Stomach (tissue), 9 donors: ENCODE data around the gene GSX2. TPM values are rescaled to one million over a fixed set of nuclear protein-coding genes. Genes with fewer than 3 reads are reported as not detected.
"Not testable (repeated sequence)": the region's sequence is repeated elsewhere in the genome, so short reads cannot be mapped to it uniquely, and the experiment has no call there.

Experiments
- DNase-seq, 2 donors: peaks; one replicate each; pipeline versions ENCODE4 v3.0.0 to v3.0.0-alpha.2; 2013 to 2019
- H3K27ac ChIP-seq, 5 donors: fragments of 200-600 bp in 4 of 5; sonication (generic) in 4 of 5; one replicate each; pipeline ENCODE4 v1.5.1; 2013 to 2019; ENCODE audit warnings: mild to moderate bottlenecking in 1 of 5, moderate library complexity in 1 of 5
- H3K27me3 ChIP-seq, 3 donors: fragments of 200-600 bp; sonication (generic); one replicate each; pipeline ENCODE4 v1.5.1; 2017 to 2019; ENCODE audit warnings: mixed run types in 1 of 3
- H3K36me3 ChIP-seq, 4 donors: fragments of 200-600 bp; sonication (generic); 1 replicate in 3 of 4; 2 replicates in 1 of 4; pipeline ENCODE4 v1.5.1; 2016 to 2019
- H3K4me1 ChIP-seq, 4 donors: fragments of 200-600 bp; sonication (generic); one replicate each; pipeline ENCODE4 v1.5.1; 2016 to 2019
- H3K4me3 ChIP-seq, 4 donors: fragments of 200-600 bp; sonication (generic) in 3 of 4; one replicate each; pipeline ENCODE4 v1.5.1; 2016 to 2019; ENCODE audit warnings: mild to moderate bottlenecking in 1 of 4
- H3K9me3 ChIP-seq, 4 donors: fragments of 200-600 bp; sonication (generic); one replicate each; pipeline ENCODE4 v1.5.1; 2016 to 2019
- CTCF ChIP-seq, 7 experiments: fragments of 450-650 bp in 4 of 7; fragments of 200-600 bp in 3 of 7; sonication (generic) in 3 of 7; IDR thresholded peaks; one replicate each; pipeline ENCODE4 v1.5.1; 2016 to 2019; ENCODE audit warnings: antibody characterized with exemption in 7 of 7, control low read depth in 2 of 7, mild to moderate bottlenecking in 1 of 7
- EP300 ChIP-seq: sonication (generic); formaldehyde crosslinking; IDR thresholded peaks from one replicate; pipeline ENCODE4 v1.6.1; 2017; ENCODE audit warnings: antibody characterized with exemption
- POLR2A ChIP-seq, 4 donors: fragments of 450-650 bp; IDR thresholded peaks; one replicate each; pipeline ENCODE4 v1.6.1; 2016; ENCODE audit warnings: antibody characterized with exemption in 4 of 4, control low read depth in 2 of 4, mild to moderate bottlenecking in 1 of 4, moderate library complexity in 1 of 4
- POLR2AphosphoS5 ChIP-seq, 3 donors: sonication (generic); formaldehyde crosslinking; IDR thresholded peaks; one replicate each; pipeline ENCODE4 v1.6.1; 2016; ENCODE audit warnings: antibody characterized with exemption in 3 of 3
- WGBS, 5 donors: extraction: QIAGEN DNeasy Blood & Tissue Kit in 3 of 5; methylation state at CpG; one replicate each; pipeline versions ENCODE4 v1.1.5 to v1.1.7; 2013 to 2018; 5-methylcytosine and 5-hydroxymethylcytosine counted together
- intact Hi-C: fragments of 100-400 bp; cut with DNase I; formaldehyde crosslinking; loops from one replicate; pipeline ENCODE4 v1.15.1; 2023; ENCODE audit warnings: low total_unique reads
- polyA plus RNA-seq, 3 donors: library from polyadenylated mRNA; stranded (reverse); fragments of 200-250 nt; gene quantifications; one replicate each; pipeline ENCODE4 v1.2.3, GENCODE V29; 2013
- total RNA-seq, 5 donors: library from RNA; depleted of rRNA; stranded (reverse); fragments of >200 nt; gene quantifications; one replicate each; pipeline versions ENCODE4 v1.1.0 to v1.2.3, GENCODE V29; 2014 to 2016
- donor health status: healthy with polysubstance abuse.
- donor health status: Bipolar disorder and iron deficiency.
- donor health status: healthy.

The GSX2 gene
- total and polyA plus RNA-seq, 8 donors, result not detected

GRCh38 chr4:54118850-54119589 is 19.1 kb downstream of the GSX2 start:
- intact Hi-C loops, result no loop called here
- Histone ChIP-seq H3K4me3 (no peak overlapping the region), H3K4me1 (no peaks in the 10 kb centered on the region), H3K36me3 (no peaks in the 10 kb centered on the region), H3K27ac (no peak overlapping the region), H3K9me3 (no peaks in the 10 kb centered on the region), H3K27me3 (peaks cover 0 to 14% (median 0%) of the 10 kb centered on the region in 3 donors)
- 30 to 50% (median 41%) methylated on average over 5 of the region's 5 CpGs for WGBS, 5 donors
- TF ChIP-seq POLR2A (IDR thresholded peaks at IDR 0.05) (no peak), EP300 (no peak), POLR2AphosphoS5 (IDR thresholded peaks at IDR 0.05) (no peak)
- no peak for DNase-seq

- Histone ChIP-seq H3K27ac (no peak overlapping the region), H3K4me3 (no peak overlapping the region), H3K4me1 (no peaks in the 10 kb centered on the region), H3K27me3 (peaks cover 0 to 14% (median 0%) of the 10 kb centered on the region in 3 donors), H3K36me3 (no peaks in the 10 kb centered on the region), H3K9me3 (no peaks in the 10 kb centered on the region)
- TF ChIP-seq CTCF (IDR thresholded peaks at IDR 0.05) (no peak), POLR2AphosphoS5 (IDR thresholded peaks at IDR 0.05) (no peak), EP300 (no peak), POLR2A (IDR thresholded peaks at IDR 0.05) (no peak)
- DNase-seq, result no peak
- intact Hi-C loops, result no loop called here
Measured at GRCh38 chr4:54120518-54120917, 20.6 kb downstream of the GSX2 start.

GRCh38 chr4:54127660-54128059 is 27.7 kb downstream of the GSX2 start:
- Histone ChIP-seq H3K36me3 (no peaks in the 10 kb centered on the region), H3K27me3 (peaks cover 0 to under 1% (median 0%) of the 10 kb centered on the region in 3 donors), H3K9me3 (peaks cover 3 to 30% (median 16%) of the 10 kb centered on the region in 4 donors), H3K4me3 (no peak overlapping the region), H3K4me1 (no peaks in the 10 kb centered on the region), H3K27ac (no peak overlapping the region)
- no peak for DNase-seq
- intact Hi-C loops, result no loop called here
- WGBS, 5 donors, result 94 to 100% (median 98%) methylated on average over 1 of the region's 1 CpG
- no peak for TF ChIP-seq EP300
- no peak for TF ChIP-seq POLR2A (IDR thresholded peaks at IDR 0.05)
- TF ChIP-seq POLR2AphosphoS5 (IDR thresholded peaks at IDR 0.05), result no peak
- TF ChIP-seq CTCF (IDR thresholded peaks at IDR 0.05), result no peak

- H3K27me3 ChIP-seq, H3K36me3 ChIP-seq, intact Hi-C loops, H3K27ac ChIP-seq, H3K4me3 ChIP-seq, H3K4me1 ChIP-seq, DNase-seq: not testable (repeated sequence)
- 79 to 98% (median 95%) methylated on average over 2 of the region's 2 CpGs for WGBS, 5 donors
- H3K9me3 ChIP-seq, result peaks cover 3 to 32% (median 17%) of the 10 kb centered on the region in 4 donors
Measured at GRCh38 chr4:54128694-54129093, 28.7 kb downstream of the GSX2 start.

GRCh38 chr4:54139332-54139731 is 39.4 kb downstream of the GSX2 start:
- Histone ChIP-seq H3K27me3 (peaks cover 0 to 54% (median 9%) of the 10 kb centered on the region in 3 donors), H3K27ac (no peak overlapping the region), H3K9me3 (no peaks in the 10 kb centered on the region), H3K36me3 (no peaks in the 10 kb centered on the region), H3K4me1 (peaks cover 0 to 2% (median under 1%) of the 10 kb centered on the region in 4 donors), H3K4me3 (no peak overlapping the region)
- intact Hi-C loops, result no loop called here
- TF ChIP-seq EP300 (no peak), POLR2A (IDR thresholded peaks at IDR 0.05) (no peak), CTCF (IDR thresholded peaks at IDR 0.05) (no peak), POLR2AphosphoS5 (IDR thresholded peaks at IDR 0.05) (no peak)
- WGBS, 5 donors, result 47 to 69% (median 56%) methylated on average over 3 to 4 of the region's 4 CpGs
- no peak for DNase-seq
